Left ventricle myocardium superior (tissue), 1 donor: ENCODE data around the gene SERTM2. TPM values are rescaled to one million over a fixed set of nuclear protein-coding genes. Genes with fewer than 3 reads are reported as not detected.
"Not testable (repeated sequence)": the region's sequence is repeated elsewhere in the genome, so short reads cannot be mapped to it uniquely, and the experiment has no call there.

Experiments used
- ATAC-seq: fragments of 200-7000 bp; cut with Tn5 transposase; one replicate; pipeline ENCODE4 v1.9.1; 2020; ENCODE audit warnings: mild to moderate bottlenecking, moderate library complexity
- DNase-seq: peaks from one replicate; pipeline ENCODE4 v3.0.0-alpha.2; 2020
- intact Hi-C: fragments of 100-400 bp; cut with micrococcal nuclease; formaldehyde crosslinking; loops from one replicate; pipeline ENCODE4 v1.11.0; 2022
- total RNA-seq: library from RNA; stranded (reverse); fragmentation: NEBNext Ultra II Directional; extraction: Animal tissue kit (Norgen Biotek cat#: 25700); gene quantifications from one replicate; pipeline ENCODE4 v1.2.1, GENCODE V29; 2021
- donor health status: DM: no; HTN: yes; CAD: no; lungs with severe emphysema.

Gene SERTM2
- total RNA-seq, 1 donor from 2014 or later = not detected

GRCh38 chrX:111549235-111549634 lies 37.8 kb downstream of the SERTM2 start:
- ATAC-seq = not testable (repeated sequence)

GRCh38 chrX:111555406-111555958 lies 44.0 kb downstream of the SERTM2 start:
- intact Hi-C loops = no loop called here
- no peak for DNase-seq
- no peak for ATAC-seq

More at GRCh38 chrX:111549235-111549634, 37.8 kb downstream of the SERTM2 start:
- DNase-seq, intact Hi-C loops: not testable (repeated sequence)

- intact Hi-C loops = no loop called here
- no peak for ATAC-seq
- no peak for DNase-seq
These were observed 49.4 kb downstream of the SERTM2 start for GRCh38 chrX:111560801-111561200.

GRCh38 chrX:111561851-111562250 lies 50.4 kb downstream of the SERTM2 start:
- ATAC-seq = no peak

GRCh38 chrX:111567542-111568255 lies 56.3 kb downstream of the SERTM2 start:
- intact Hi-C loops = no loop called here
- no peak for ATAC-seq
- DNase-seq = no peak

More at GRCh38 chrX:111561851-111562250, 50.4 kb downstream of the SERTM2 start:
- intact Hi-C loops = no loop called here
- no peak for DNase-seq

- intact Hi-C loops = no loop called here
- no peak for ATAC-seq
- no peak for DNase-seq
These were observed 56.9 kb downstream of the SERTM2 start for GRCh38 chrX:111568354-111568753.

GRCh38 chrX:111568817-111569216 lies 57.4 kb downstream of the SERTM2 start:
- ATAC-seq (no peak), DNase-seq (no peak)
- intact Hi-C loops = no loop called here

Other genes starting within 250 kb of the SERTM2 start
- not detected for gene CAPN6, start 241.2 kb upstream of the SERTM2 start, total RNA-seq
- not detected for gene DCX, start 99.5 kb upstream of the SERTM2 start, total RNA-seq
- 17.9 TPM for gene ALG13, start 169.5 kb downstream of the SERTM2 start, total RNA-seq